ENCODE results near the gene ARHGAP8. TPM values are rescaled to one million over a fixed set of nuclear protein-coding genes. Genes with fewer than 3 reads are reported as not detected.

Gene ARHGAP8
- total and polyA plus RNA-seq, 2 donors (not counting 1 experiment from before 2014, with no cell fraction given): 0.07 to 0.17 TPM

- no peaks in the 10 kb centered on the region for H3K79me2 ChIP-seq (ENCODE audit: control insufficient read depth, insufficient read depth, low read length)
- no peak for DNase-seq (ENCODE audit: low read depth in 2 of 2)
- H3K4me3 ChIP-seq (replicated peaks in 1 of 4; ENCODE audit: control extremely low read depth in 1 of 4, insufficient read depth in 1 of 4, low read depth in 3 of 4, low read length in 4 of 4): no peak overlapping the region
- no peak overlapping the region for H3K27ac ChIP-seq (ENCODE audit: insufficient read depth, low read length)
- H3K4me2 ChIP-seq (ENCODE audit: extremely low read depth, insufficient read depth, low read length): no peak overlapping the region
- no peak overlapping the region for H2AFZ ChIP-seq (ENCODE audit: low read length)
- H3K27me3 ChIP-seq (ENCODE audit: control insufficient read depth, insufficient read depth, low read length): no peaks in the 10 kb centered on the region
- H3K4me1 ChIP-seq (ENCODE audit: control insufficient read depth, extremely low read depth, insufficient read depth, low read length): no peaks in the 10 kb centered on the region
- H3K9ac ChIP-seq (ENCODE audit: insufficient read depth, low read length): no peak overlapping the region
- TF ChIP-seq EZH2 (IDR thresholded peaks at IDR 0.05; ENCODE audit: low read length, missing control alignments) (no peak), CTCF (conservative IDR thresholded peaks at IDR 0.05 in 1 of 2, IDR thresholded peaks at IDR 0.05 in 1 of 2; ENCODE audit: low read depth in 1 of 2, low read length in 2 of 2) (no peak)
- no peaks in the 10 kb centered on the region for H4K20me1 ChIP-seq (ENCODE audit: control insufficient read depth, extremely low read depth, insufficient read depth, low read length)
- H3K9me3 ChIP-seq (ENCODE audit: control insufficient read depth, insufficient read depth, low read depth, low read length): no peaks in the 10 kb centered on the region
- H3K36me3 ChIP-seq (ENCODE audit: control insufficient read depth, insufficient read depth, low read length): no peaks in the 10 kb centered on the region
These were observed 110.8 kb downstream of the ARHGAP8 start for GRCh38 chr22:44862981-44863860.

- Histone ChIP-seq H3K36me3 (ENCODE audit: control insufficient read depth, insufficient read depth, low read length) (no peaks in the 10 kb centered on the region), H3K9me3 (ENCODE audit: control insufficient read depth, insufficient read depth, low read depth, low read length) (no peaks in the 10 kb centered on the region), H3K79me2 (ENCODE audit: control insufficient read depth, insufficient read depth, low read length) (no peaks in the 10 kb centered on the region), H4K20me1 (ENCODE audit: control insufficient read depth, extremely low read depth, insufficient read depth, low read length) (no peaks in the 10 kb centered on the region), H3K27me3 (ENCODE audit: control insufficient read depth, insufficient read depth, low read length) (no peaks in the 10 kb centered on the region), H3K4me1 (ENCODE audit: control insufficient read depth, extremely low read depth, insufficient read depth, low read length) (no peaks in the 10 kb centered on the region), H3K4me2 (ENCODE audit: extremely low read depth, insufficient read depth, low read length) (no peak overlapping the region), H3K9ac (ENCODE audit: insufficient read depth, low read length) (no peak overlapping the region), H2AFZ (ENCODE audit: low read length) (no peak overlapping the region), H3K4me3 (replicated peaks in 1 of 4; ENCODE audit: control extremely low read depth in 1 of 4, insufficient read depth in 1 of 4, low read depth in 3 of 4, low read length in 4 of 4) (no peak overlapping the region), H3K27ac (ENCODE audit: insufficient read depth, low read length) (no peak overlapping the region)
- no peak for DNase-seq (ENCODE audit: low read depth in 2 of 2)
- no peak for TF ChIP-seq EZH2 (IDR thresholded peaks at IDR 0.05; ENCODE audit: low read length, missing control alignments)
- no peak for TF ChIP-seq CTCF (conservative IDR thresholded peaks at IDR 0.05 in 1 of 2, IDR thresholded peaks at IDR 0.05 in 1 of 2; ENCODE audit: low read depth in 1 of 2, low read length in 2 of 2)
These were observed 113.0 kb downstream of the ARHGAP8 start for GRCh38 chr22:44865193-44866057.

- TF ChIP-seq CTCF (conservative IDR thresholded peaks at IDR 0.05 in 1 of 2, IDR thresholded peaks at IDR 0.05 in 1 of 2; ENCODE audit: low read depth in 1 of 2, low read length in 2 of 2) (no peak), EZH2 (IDR thresholded peaks at IDR 0.05; ENCODE audit: low read length, missing control alignments) (no peak)
- no peak overlapping the region for H2AFZ ChIP-seq (ENCODE audit: low read length)
- H3K27me3 ChIP-seq (ENCODE audit: control insufficient read depth, insufficient read depth, low read length): no peaks in the 10 kb centered on the region
- H3K79me2 ChIP-seq (ENCODE audit: control insufficient read depth, insufficient read depth, low read length): no peaks in the 10 kb centered on the region
- H3K4me3 ChIP-seq (replicated peaks in 1 of 4; ENCODE audit: control extremely low read depth in 1 of 4, insufficient read depth in 1 of 4, low read depth in 3 of 4, low read length in 4 of 4): no peak overlapping the region
- no peaks in the 10 kb centered on the region for H3K9me3 ChIP-seq (ENCODE audit: control insufficient read depth, insufficient read depth, low read depth, low read length)
- no peaks in the 10 kb centered on the region for H3K36me3 ChIP-seq (ENCODE audit: control insufficient read depth, insufficient read depth, low read length)
- H3K4me1 ChIP-seq (ENCODE audit: control insufficient read depth, extremely low read depth, insufficient read depth, low read length): no peaks in the 10 kb centered on the region
- DNase-seq (ENCODE audit: low read depth in 2 of 2): peak in 1 of 2 donors; percentile 17
- no peak overlapping the region for H3K4me2 ChIP-seq (ENCODE audit: extremely low read depth, insufficient read depth, low read length)
- no peaks in the 10 kb centered on the region for H4K20me1 ChIP-seq (ENCODE audit: control insufficient read depth, extremely low read depth, insufficient read depth, low read length)
- no peak overlapping the region for H3K9ac ChIP-seq (ENCODE audit: insufficient read depth, low read length)
- H3K27ac ChIP-seq (ENCODE audit: insufficient read depth, low read length): no peak overlapping the region
These were observed 116.8 kb downstream of the ARHGAP8 start for GRCh38 chr22:44869196-44869595.
